Astrocyte of the spinal cord (primary cell): ENCODE data around the gene FRYL.

ENCODE experiments used
- DNase-seq: peaks from one replicate; pipeline ENCODE4 v3.0.0; 2011; ENCODE audit warnings: low read depth, low spot score
- H3K4me3 ChIP-seq: 2 replicates; pipeline ENCODE4 v1.5.1; 2011; ENCODE audit warnings: low read depth, mild to moderate bottlenecking, low read length, moderate library complexity
- CTCF ChIP-seq: IDR thresholded peaks from 2 replicates; pipeline ENCODE4 v1.5.1; 2012; ENCODE audit warnings: low read depth, mild to moderate bottlenecking, low read length, inconsistent platforms
- in situ Hi-C: cut with HindIII; loops from 2 replicates; pipeline ENCODE4 v1.10.0; 2017; ENCODE audit warnings: low sequenced_read_pairs

Gene FRYL

GRCh38 chr4:48673537-48673936, 106.5 kb downstream of the FRYL start:
- in situ Hi-C loops: no loop called here
- no peak for TF ChIP-seq CTCF

GRCh38 chr4:48670587-48670986, 109.5 kb downstream of the FRYL start:
- in situ Hi-C loops: no loop called here

More at GRCh38 chr4:48673537-48673936, 106.5 kb downstream of the FRYL start:
- no peak overlapping the region for H3K4me3 ChIP-seq
- DNase-seq: no peak

GRCh38 chr4:48669086-48669485, 111.0 kb downstream of the FRYL start:
- in situ Hi-C loops: no loop called here
- no peak overlapping the region for H3K4me3 ChIP-seq
- no peak for TF ChIP-seq CTCF
- DNase-seq: no peak

More at GRCh38 chr4:48670587-48670986, 109.5 kb downstream of the FRYL start:
- no peak overlapping the region for H3K4me3 ChIP-seq
- no peak for DNase-seq
- TF ChIP-seq CTCF: no peak

DNA sequence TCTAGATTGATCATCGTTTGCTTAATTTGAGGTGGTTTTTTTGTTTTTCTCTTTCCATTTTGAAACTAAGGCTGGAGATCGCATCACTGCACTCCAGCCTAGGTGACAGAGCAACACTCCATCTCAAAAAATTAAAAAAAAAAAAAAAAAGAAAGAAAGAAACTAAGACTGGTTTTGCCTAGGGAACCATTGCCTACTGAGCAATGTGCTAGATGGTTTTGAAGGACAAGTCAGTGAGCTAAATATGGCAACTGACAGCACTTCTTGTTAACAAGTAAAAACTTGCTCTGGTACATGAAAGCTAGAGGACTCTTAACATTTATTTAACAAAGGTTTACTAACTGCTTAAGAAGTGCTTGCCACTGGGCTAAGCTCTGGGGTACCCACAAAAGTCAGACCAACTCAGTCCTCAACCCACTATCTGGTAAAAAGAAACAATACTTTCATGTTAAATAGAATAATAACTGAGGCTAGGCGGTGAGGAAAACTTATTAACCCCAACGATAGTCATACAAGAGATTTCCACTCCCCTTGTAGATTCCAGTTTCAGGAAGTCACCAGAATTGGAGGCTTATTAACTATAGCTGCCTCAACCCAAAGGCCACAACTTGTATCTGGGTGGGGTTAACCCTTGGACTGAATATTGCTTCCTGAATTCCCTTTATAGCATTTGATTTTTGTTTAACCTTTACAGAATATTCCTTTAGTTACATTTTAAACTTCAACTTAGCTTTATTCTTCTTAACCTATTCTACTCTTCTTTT, 111.6 kb downstream of the FRYL start:
- in situ Hi-C loops: no loop called here
- H3K4me3 ChIP-seq: no peak overlapping the region
- DNase-seq: no peak
- no peak for TF ChIP-seq CTCF

DNA sequence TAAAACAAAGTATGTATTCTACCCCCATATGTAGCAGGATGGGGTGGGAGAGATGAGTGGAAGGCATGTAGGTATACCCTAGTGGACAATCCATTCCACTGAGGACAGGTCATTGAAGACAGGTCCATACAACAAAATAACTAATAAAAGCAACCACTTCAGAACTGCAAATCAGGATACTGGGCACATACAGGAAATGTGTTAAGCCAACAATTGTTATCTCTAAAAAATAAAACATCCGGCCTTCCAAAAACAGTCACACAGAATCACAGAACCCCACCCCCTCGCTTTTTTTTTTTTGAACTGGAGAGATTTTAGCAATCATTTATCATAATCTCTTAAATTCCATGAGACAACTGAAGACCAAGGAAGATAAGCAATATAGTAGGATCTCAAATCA, 112.9 kb downstream of the FRYL start:
- no peak for DNase-seq
- H3K4me3 ChIP-seq: no peak overlapping the region
- in situ Hi-C loops: no loop called here
- TF ChIP-seq CTCF: no peak

GRCh38 chr4:48665555-48666186, 114.4 kb downstream of the FRYL start:
- H3K4me3 ChIP-seq: no peak overlapping the region
- DNase-seq: peak; percentile 50
- no peak for TF ChIP-seq CTCF
- in situ Hi-C loops: no loop called here
